Mesenchymal stem cell (in vitro differentiated cells and primary cell): ENCODE results near the gene PCSK6.

ENCODE experiments used
- DNase-seq: peaks from one replicate; pipeline ENCODE4 v3.0.0-alpha.2; 2013
- H2AFZ ChIP-seq: one replicate; pipeline ENCODE4 v1.6.1; 2013; ENCODE audit warnings: low read depth, mild to moderate bottlenecking, control low read depth, inconsistent platforms, low read length, moderate library complexity
- H2AK5ac ChIP-seq: 2 replicates; pipeline ENCODE4 v1.6.1; 2013; ENCODE audit warnings: low read length, moderate library complexity, mild to moderate bottlenecking, inconsistent platforms; ENCODE audit not compliant: severe bottlenecking
- H2BK120ac ChIP-seq: one replicate; pipeline ENCODE4 v1.6.1; 2013; ENCODE audit warnings: low read depth, mild to moderate bottlenecking, inconsistent platforms, low read length, moderate library complexity
- H2BK12ac ChIP-seq, 2 experiments: one replicate each; pipeline ENCODE4 v1.6.1; 2013; ENCODE audit warnings: inconsistent platforms in 2 of 2, low read length in 2 of 2, mild to moderate bottlenecking in 2 of 2, moderate library complexity in 2 of 2, control low read depth in 1 of 2
- H2BK15ac ChIP-seq: one replicate; pipeline ENCODE4 v1.6.1; 2013; ENCODE audit warnings: mild to moderate bottlenecking, low read depth, inconsistent platforms; ENCODE audit not compliant: poor library complexity, severe bottlenecking
- H2BK5ac ChIP-seq: 2 replicates; pipeline ENCODE4 v1.6.1; 2013; ENCODE audit warnings: low read depth, mild to moderate bottlenecking, low read length, control low read depth, inconsistent platforms; ENCODE audit not compliant: poor library complexity, severe bottlenecking
- H3K14ac ChIP-seq, 2 experiments: one replicate each; pipeline ENCODE4 v1.6.1; 2013; ENCODE audit warnings: inconsistent platforms in 2 of 2, low read length in 2 of 2, control low read depth in 1 of 2, mild to moderate bottlenecking in 1 of 2, moderate library complexity in 1 of 2
- H3K18ac ChIP-seq, 2 experiments: one replicate each; pipeline ENCODE4 v1.6.1; 2013; ENCODE audit warnings: inconsistent platforms in 2 of 2, low read length in 2 of 2, control low read depth in 1 of 2, low read depth in 1 of 2, mild to moderate bottlenecking in 1 of 2
- H3K23ac ChIP-seq, 2 experiments: one replicate each; pipeline ENCODE4 v1.6.1; 2013; ENCODE audit warnings: inconsistent platforms in 2 of 2, low read length in 2 of 2, mild to moderate bottlenecking in 2 of 2, moderate library complexity in 2 of 2, control low read depth in 1 of 2
- H3K27ac ChIP-seq: 2 replicates; pipeline ENCODE4 v1.5.1; 2013; ENCODE audit warnings: mild to moderate bottlenecking, moderate library complexity, low read length, control low read depth, inconsistent platforms; ENCODE audit not compliant: poor library complexity, severe bottlenecking
- H3K27me3 ChIP-seq, 2 experiments: 2 replicates each; pipeline versions ENCODE4 v1.6.1 to v1.7.0; 2013; ENCODE audit warnings: low read length in 2 of 2, mild to moderate bottlenecking in 2 of 2, moderate library complexity in 2 of 2, control low read depth in 1 of 2, inconsistent platforms in 1 of 2; ENCODE audit not compliant: control insufficient read depth in 1 of 2, insufficient read depth in 1 of 2
- H3K36me3 ChIP-seq, 2 experiments: 2 replicates each; pipeline versions ENCODE4 v1.6.1 to v1.7.0; 2013; ENCODE audit warnings: low read length in 2 of 2, control low read depth in 1 of 2, inconsistent platforms in 1 of 2, low read depth in 1 of 2, mild to moderate bottlenecking in 1 of 2; ENCODE audit not compliant: insufficient read depth in 2 of 2, control insufficient read depth in 1 of 2
- H3K4ac ChIP-seq, 2 experiments: one replicate each; pipeline ENCODE4 v1.6.1; 2013; ENCODE audit warnings: inconsistent platforms in 2 of 2, low read length in 2 of 2, mild to moderate bottlenecking in 2 of 2, moderate library complexity in 2 of 2, control low read depth in 1 of 2, low read depth in 1 of 2
- H3K4me1 ChIP-seq: 2 replicates; pipeline ENCODE4 v1.6.1; 2013; ENCODE audit warnings: low read depth, low read length, control low read depth; ENCODE audit not compliant: control insufficient read depth, insufficient read depth
- H3K4me2 ChIP-seq: 2 replicates; pipeline ENCODE4 v1.6.1; 2013; ENCODE audit warnings: low read length, mild to moderate bottlenecking, inconsistent platforms; ENCODE audit not compliant: poor library complexity, severe bottlenecking
- H3K4me3 ChIP-seq, 2 experiments: 2 replicates each; pipeline versions ENCODE4 v1.5.1 to v1.7.0; 2013; ENCODE audit warnings: low read length in 2 of 2, mild to moderate bottlenecking in 2 of 2, control low read depth in 1 of 2, low read depth in 1 of 2; ENCODE audit not compliant: insufficient read depth in 1 of 2
- H3K79me1 ChIP-seq: replicated peaks from 2 replicates; pipeline ENCODE4 v1.6.1; 2013; ENCODE audit warnings: mild to moderate bottlenecking, control low read depth, low read length, inconsistent platforms; ENCODE audit not compliant: poor library complexity, severe bottlenecking
- H3K9ac ChIP-seq: 2 replicates; pipeline ENCODE4 v1.7.0; 2013; ENCODE audit warnings: mild to moderate bottlenecking, low read length, moderate library complexity
- H3K9me3 ChIP-seq: 2 replicates; pipeline ENCODE4 v1.7.0; 2013; ENCODE audit warnings: mild to moderate bottlenecking, low read length; ENCODE audit not compliant: control insufficient read depth
- H4K8ac ChIP-seq: one replicate; pipeline ENCODE4 v1.6.1; 2013; ENCODE audit warnings: inconsistent platforms, mild to moderate bottlenecking, low read length, moderate library complexity
- H4K91ac ChIP-seq: one replicate; pipeline ENCODE4 v1.6.1; 2013; ENCODE audit warnings: mild to moderate bottlenecking, low read length, inconsistent platforms
- WGBS: methylation state at CpG from one replicate; pipeline ENCODE4 v1.1.7; 2013; ENCODE audit warnings: mixed read lengths; 5-methylcytosine and 5-hydroxymethylcytosine counted together

The PCSK6 gene

DNA sequence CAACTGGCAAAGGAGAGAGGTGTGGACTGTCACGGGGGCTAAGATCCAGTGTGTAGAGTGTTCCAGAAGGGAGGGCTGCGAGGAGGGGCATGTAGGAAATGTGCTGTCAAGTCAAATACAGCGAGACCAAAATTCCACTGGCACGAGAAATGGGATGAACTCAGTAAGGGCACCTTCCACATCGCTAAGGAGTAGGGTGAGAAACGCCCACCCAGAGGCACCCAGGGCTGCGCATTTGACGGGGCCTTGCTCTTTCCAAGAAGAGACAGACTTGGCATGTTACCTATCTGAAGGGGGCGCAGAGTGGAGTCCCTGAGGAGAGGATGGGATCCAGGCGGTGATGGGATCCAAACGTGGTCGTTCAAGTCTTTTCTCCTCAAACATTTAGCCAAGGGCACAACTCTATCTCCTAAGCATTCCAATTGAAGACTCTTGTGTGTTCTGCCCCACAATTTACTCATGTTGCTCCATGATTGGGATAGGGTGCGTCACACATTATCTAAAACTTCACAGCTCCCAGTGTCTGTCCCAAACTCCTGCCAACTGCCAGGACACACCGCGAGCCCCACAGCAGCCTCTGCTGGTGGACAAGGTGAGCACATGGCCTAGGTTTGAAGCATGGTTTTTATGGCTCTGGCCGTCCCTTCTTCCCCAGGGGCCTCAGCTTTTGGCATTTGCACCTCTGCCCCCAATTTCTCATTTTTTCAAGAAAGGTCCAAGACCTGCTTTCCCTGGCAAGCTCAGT is 219.9 kb downstream of the PCSK6 start:
- no peak overlapping the region for H3K18ac ChIP-seq
- H3K23ac ChIP-seq = no peak overlapping the region
- H3K4me2 ChIP-seq = no peak overlapping the region
- no peak overlapping the region for H2BK15ac ChIP-seq
- no peak overlapping the region for H2BK5ac ChIP-seq
- no peak overlapping the region for H3K4me3 ChIP-seq
- no peak overlapping the region for H4K8ac ChIP-seq
- H3K14ac ChIP-seq = no peak overlapping the region
- peaks cover 3% of the 10 kb centered on the region for H3K4me1 ChIP-seq
- H3K27ac ChIP-seq = no peak overlapping the region
- H3K79me1 ChIP-seq = peaks cover 10% of the 10 kb centered on the region
- no peaks in the 10 kb centered on the region for H3K9me3 ChIP-seq
- H2AFZ ChIP-seq = no peak overlapping the region
- no peak overlapping the region for H3K4ac ChIP-seq
- WGBS = 93% methylated on average over 16 of the region's 16 CpGs
- no peak overlapping the region for H4K91ac ChIP-seq
- DNase-seq = no peak
- H3K36me3 ChIP-seq = peaks cover 43 to 62% of the 10 kb centered on the region in 2 experiments
- no peaks in the 10 kb centered on the region for H3K27me3 ChIP-seq
- no peak overlapping the region for H3K9ac ChIP-seq
- no peak overlapping the region for H2AK5ac ChIP-seq
- no peak overlapping the region for H2BK12ac ChIP-seq
- no peak overlapping the region for H2BK120ac ChIP-seq

DNA sequence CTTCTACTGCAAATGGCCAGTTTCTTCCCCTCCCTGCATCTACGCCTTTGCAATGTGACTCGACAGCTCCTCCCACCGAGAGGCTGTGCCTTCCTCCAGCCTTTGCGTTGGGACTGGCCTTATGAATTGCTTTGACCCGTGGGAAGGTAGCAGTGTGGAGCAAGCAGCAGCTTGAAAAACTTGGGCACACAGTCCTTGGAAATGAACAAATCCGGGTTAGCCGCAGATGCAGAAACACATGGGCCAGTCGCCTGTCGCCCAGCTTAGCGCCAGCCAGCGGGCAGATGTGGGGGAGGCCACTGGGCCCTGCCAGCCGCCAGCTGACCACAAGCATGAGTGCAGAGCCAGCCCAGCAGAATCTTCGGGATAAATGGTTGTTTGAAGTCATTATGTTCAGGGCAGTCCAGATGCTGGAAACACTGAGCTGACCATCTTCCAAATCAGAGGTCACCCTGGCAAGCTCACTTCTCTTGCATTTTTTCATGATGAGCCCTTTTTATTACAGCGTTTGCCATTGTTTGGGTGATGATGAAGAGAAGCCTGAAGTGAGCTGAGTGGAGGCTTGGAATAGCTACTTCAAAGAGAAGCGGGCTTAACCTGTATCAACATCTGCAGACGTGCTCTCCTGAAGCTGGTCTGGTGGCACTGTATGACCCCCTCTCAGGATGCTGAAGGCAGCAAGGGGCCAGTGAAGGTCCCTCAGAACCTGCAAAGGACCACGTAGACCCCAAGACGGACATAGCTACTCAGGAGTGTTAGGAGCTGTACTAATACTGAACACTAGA is 222.0 kb downstream of the PCSK6 start:
- Histone ChIP-seq H3K4me2 (no peak overlapping the region), H2AK5ac (no peak overlapping the region), H4K91ac (no peak overlapping the region), H2AFZ (no peak overlapping the region), H3K9ac (peak overlapping the region; percentile 71), H4K8ac (no peak overlapping the region), H3K36me3 (peaks cover 32 to 40% of the 10 kb centered on the region in 2 experiments), H3K79me1 (peaks cover 2% of the 10 kb centered on the region), H3K23ac (no peak overlapping the region), H2BK15ac (no peak overlapping the region), H2BK5ac (no peak overlapping the region), H2BK120ac (no peak overlapping the region), H3K14ac (no peak overlapping the region), H2BK12ac (no peak overlapping the region), H3K18ac (no peak overlapping the region), H3K9me3 (no peaks in the 10 kb centered on the region), H3K4me1 (peaks cover 5% of the 10 kb centered on the region), H3K4ac (no peak overlapping the region), H3K4me3 (peak overlapping the region; percentile 23 to 46), H3K27me3 (no peaks in the 10 kb centered on the region), H3K27ac (no peak overlapping the region)
- DNase-seq = peak; percentile 42
- WGBS = 77% methylated on average over 18 of the region's 18 CpGs

DNA sequence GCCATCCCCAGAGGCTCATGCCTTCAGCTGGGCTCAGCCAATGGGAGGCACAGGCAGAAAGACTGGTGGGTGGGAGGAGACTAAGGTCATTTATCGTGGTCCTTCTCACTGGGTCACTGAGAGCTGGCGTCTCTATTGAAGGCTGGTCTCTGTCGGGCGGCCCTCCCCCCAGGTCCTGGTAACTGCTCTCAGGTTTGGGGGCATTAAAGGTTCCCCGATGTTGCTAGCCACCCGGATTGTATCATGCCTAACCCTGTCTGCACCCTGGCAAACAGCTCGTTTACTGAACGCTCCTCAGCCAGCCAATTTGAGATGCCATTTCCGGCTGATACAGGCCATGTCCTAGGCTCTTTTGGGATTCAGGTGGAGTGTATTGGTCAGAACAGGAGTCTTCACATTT is 222.7 kb downstream of the PCSK6 start:
- Histone ChIP-seq H3K9me3 (no peaks in the 10 kb centered on the region), H3K4me2 (no peak overlapping the region), H4K91ac (no peak overlapping the region), H2AK5ac (no peak overlapping the region), H3K9ac (peak overlapping the region; percentile 71), H3K36me3 (peaks cover 28 to 33% of the 10 kb centered on the region in 2 experiments), H2BK12ac (no peak overlapping the region), H2BK15ac (no peak overlapping the region), H3K27ac (no peak overlapping the region), H3K79me1 (peaks cover 2% of the 10 kb centered on the region), H4K8ac (no peak overlapping the region), H3K4me1 (peaks cover 5% of the 10 kb centered on the region), H3K4ac (no peak overlapping the region), H2BK120ac (no peak overlapping the region), H3K4me3 (peak overlapping the region in 1 of 2 experiments; percentile 46), H2AFZ (no peak overlapping the region), H3K18ac (no peak overlapping the region), H3K27me3 (no peaks in the 10 kb centered on the region), H3K14ac (peak overlapping the region in 1 of 2 experiments; percentile 22), H2BK5ac (no peak overlapping the region), H3K23ac (no peak overlapping the region)
- DNase-seq = no peak
- WGBS = 95% methylated on average over 9 of the region's 9 CpGs

DNA sequence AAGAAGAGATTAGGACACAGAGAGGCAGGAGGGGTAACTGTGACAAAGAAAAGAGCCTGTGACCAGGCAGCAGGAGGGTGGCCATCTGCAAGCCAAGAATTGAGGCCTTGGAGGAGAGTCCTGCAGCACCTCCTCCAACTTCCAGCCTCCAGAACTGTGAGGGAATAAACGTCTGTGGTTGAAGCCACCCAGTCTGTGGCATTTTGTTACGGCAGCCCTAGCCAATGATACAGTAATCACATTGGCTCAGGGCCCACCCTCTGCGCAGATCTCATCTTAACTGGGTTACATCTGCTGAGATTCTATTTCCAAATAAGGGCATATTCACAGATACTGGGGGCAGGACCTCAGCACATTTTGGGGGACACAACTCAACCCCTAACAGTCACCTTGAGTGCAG is 223.5 kb downstream of the PCSK6 start:
- Histone ChIP-seq H4K91ac (no peak overlapping the region), H3K4ac (no peak overlapping the region), H3K9me3 (no peaks in the 10 kb centered on the region), H3K4me2 (no peak overlapping the region), H3K18ac (no peak overlapping the region), H3K79me1 (peaks cover 1% of the 10 kb centered on the region), H3K27me3 (no peaks in the 10 kb centered on the region), H2AK5ac (no peak overlapping the region), H3K23ac (no peak overlapping the region), H2BK12ac (no peak overlapping the region), H2BK120ac (no peak overlapping the region), H2BK5ac (no peak overlapping the region), H2AFZ (no peak overlapping the region), H3K27ac (no peak overlapping the region), H3K14ac (no peak overlapping the region), H3K9ac (peak overlapping the region; percentile 71), H2BK15ac (no peak overlapping the region), H4K8ac (no peak overlapping the region), H3K4me3 (no peak overlapping the region), H3K36me3 (peaks cover 25% of the 10 kb centered on the region in 2 experiments), H3K4me1 (peaks cover 5% of the 10 kb centered on the region)
- no peak for DNase-seq
- WGBS = 87% methylated on average over 3 of the region's 3 CpGs
